ENCODE results near the gene ITGB8.

Gene ITGB8

GRCh38 chr7:20340839-20341238 lies 10.1 kb downstream of the ITGB8 start:
- no peak for DNase-seq (ENCODE audit: low spot score)

DNA sequence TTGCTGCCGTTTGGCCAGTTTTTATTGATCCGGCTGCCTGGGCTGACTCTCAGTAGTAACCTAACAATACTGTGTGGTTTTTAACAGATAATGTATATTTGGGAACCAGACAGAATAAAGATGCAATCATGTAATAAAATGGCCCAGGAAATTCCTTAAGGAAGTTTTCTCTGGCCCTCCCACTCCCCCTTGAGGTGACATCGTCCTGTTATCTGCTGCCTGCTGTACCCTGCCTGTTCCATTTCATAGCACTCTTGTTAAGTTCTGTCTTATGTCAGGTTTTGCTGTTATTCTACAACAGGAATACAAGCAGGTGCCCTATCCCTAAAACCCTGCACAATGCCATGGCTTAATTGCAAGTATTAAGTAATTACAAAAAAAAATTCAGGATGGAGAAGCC lies 12.5 kb downstream of the ITGB8 start:
- no peak for DNase-seq (ENCODE audit: low spot score)

DNA sequence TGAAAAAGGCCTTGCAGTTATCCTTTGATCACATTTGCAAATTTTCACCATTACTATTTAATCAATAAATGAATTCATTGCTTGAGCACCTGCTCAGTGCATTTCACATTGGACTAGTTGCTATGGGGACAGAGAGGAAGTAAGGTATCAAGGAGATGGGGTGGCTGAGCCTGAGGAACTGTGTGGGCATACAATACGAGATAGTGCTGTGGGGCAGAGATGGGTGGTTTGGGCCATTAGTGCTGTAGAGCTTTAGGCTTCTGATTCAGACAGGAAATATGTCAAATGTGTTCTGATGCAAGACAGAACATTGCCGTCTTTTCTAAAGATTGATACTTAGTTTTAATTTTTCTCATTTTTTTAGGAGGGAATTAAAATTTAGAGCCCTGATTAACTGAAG lies 13.2 kb downstream of the ITGB8 start:
- no peak for DNase-seq (ENCODE audit: low spot score)

DNA sequence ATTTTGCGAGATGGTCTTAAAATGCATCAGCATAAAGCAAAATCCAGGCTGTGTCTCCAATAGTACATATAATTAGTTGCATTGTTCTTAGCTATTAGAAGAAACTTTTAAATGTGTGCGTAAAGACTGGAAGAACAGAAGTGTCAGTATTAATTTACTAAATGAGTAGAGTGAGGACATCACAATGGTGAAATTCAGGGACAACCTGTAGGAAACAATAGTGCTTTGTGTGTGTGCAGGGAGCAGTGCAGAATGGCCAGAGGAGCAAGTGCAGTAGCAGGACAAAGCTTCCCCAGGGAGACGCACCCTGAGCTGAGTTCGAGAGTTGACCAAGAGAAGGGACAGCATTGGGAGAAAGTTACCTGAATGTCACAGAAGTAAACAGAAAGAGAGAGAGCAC lies 13.7 kb downstream of the ITGB8 start:
- no peak for DNase-seq (ENCODE audit: low spot score)

DNA sequence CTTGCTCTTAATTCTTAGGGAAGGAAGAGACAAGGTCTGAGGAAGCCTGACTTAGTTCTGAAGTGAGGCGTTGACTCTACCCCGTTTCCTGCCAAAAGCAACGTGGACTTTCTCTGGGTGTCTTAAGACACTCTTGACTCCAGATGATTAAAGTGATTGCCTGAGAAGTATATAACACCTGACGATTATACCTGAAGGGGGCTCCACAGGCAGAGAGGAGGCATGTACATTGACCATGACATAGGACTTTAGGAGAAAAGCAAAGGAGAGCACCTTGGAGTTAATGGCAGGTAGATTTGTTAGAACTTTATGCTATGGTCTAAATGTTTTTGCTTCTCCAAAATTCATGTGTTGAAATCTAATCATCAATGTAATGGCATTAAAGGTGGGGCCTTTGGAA lies 15.9 kb downstream of the ITGB8 start:
- DNase-seq (ENCODE audit: low spot score): no peak

DNA sequence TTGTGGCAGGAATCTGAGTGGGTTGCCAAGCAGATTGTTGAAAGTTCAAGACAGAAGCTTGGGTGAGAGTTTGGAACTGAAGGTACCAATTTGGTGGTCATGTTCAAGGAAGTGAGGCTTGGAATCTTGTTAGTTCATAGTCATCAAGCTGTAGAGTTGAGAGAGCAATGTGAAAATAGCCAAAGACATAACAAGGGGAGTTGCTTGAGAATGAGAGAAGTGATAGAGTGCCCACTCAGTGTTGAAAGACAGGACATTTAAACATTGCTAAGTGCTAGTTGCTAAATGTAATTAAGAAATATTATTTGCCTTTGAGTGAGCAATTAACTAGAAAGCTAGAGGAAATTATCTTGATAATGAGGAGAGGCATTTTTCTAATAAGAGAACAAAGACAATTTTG lies 17.0 kb downstream of the ITGB8 start:
- no peak for DNase-seq (ENCODE audit: low spot score)

GRCh38 chr7:20348125-20348807 lies 17.6 kb downstream of the ITGB8 start:
- no peak for DNase-seq (ENCODE audit: low spot score)

GRCh38 chr7:20350518-20350951 lies 19.8 kb downstream of the ITGB8 start:
- no peak for DNase-seq (ENCODE audit: low spot score)

GRCh38 chr7:20350996-20351692 lies 20.4 kb downstream of the ITGB8 start:
- DNase-seq (ENCODE audit: low spot score): no peak

- DNase-seq (ENCODE audit: low spot score): no peak
Measured at GRCh38 chr7:20351901-20352300, 21.2 kb downstream of the ITGB8 start.

DNA sequence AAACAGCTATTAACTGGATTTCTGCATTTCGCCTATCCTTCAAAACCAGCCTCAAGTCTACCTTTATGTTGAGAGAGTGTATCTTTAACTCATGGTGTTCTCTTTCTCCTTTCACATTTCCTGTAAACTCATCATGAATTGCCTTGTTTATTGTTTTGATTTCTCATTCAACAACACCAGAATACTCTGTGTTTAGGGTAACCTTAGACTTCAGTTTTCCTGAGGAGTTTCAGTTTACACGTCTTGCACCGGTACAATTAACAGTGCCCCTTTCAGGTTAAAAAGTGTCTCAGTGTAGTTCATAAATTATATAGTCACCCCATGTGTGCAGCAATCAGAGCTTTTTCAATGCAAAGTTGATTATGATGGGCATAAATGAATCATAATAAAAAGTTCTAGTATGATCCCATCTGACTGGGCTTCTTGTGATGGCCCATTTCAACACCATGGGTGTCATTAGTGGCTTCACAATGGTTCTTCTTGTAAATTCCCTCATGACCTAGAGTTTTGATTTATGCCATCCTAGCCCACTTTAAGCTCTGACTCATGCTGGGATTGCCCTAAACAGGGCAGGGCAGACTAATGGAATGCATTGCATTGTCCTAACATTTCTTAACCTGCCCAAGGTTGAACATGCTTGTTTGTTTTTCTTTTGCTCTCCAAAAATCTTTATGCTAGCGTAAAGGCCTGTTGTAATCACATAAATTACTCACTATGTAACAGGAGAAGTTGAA lies 22.0 kb downstream of the ITGB8 start:
- no peak for DNase-seq (ENCODE audit: low spot score)

- no peak for DNase-seq (ENCODE audit: low spot score)
Measured at GRCh38 chr7:20354610-20355528, 24.2 kb downstream of the ITGB8 start.

DNA sequence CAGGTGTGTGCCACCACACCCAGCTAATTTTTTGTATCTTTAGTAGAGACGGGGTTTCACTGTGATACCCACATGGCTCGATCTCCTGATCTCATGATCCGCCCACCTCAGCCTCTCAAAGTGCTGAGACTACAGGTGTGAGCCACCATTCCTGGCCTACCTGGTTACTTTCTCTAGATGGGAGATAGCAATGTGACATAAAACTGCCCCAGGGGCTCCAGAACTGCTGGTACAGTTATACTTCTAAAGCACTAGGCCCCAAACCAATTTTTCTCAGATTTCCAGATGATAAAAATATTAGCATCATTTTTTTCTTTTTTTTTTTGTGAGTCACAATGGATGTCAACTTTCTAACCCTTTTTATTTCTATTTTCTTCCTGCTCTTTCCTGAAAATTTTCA lies 27.4 kb downstream of the ITGB8 start:
- DNase-seq (ENCODE audit: low spot score): no peak

- no peak for DNase-seq (ENCODE audit: low spot score)
Measured at GRCh38 chr7:20358762-20359282, 28.1 kb downstream of the ITGB8 start.

GRCh38 chr7:20359341-20359963 lies 28.8 kb downstream of the ITGB8 start:
- no peak for DNase-seq (ENCODE audit: low spot score)

GRCh38 chr7:20362574-20363253 lies 32.0 kb downstream of the ITGB8 start:
- DNase-seq (ENCODE audit: low spot score): no peak

DNA sequence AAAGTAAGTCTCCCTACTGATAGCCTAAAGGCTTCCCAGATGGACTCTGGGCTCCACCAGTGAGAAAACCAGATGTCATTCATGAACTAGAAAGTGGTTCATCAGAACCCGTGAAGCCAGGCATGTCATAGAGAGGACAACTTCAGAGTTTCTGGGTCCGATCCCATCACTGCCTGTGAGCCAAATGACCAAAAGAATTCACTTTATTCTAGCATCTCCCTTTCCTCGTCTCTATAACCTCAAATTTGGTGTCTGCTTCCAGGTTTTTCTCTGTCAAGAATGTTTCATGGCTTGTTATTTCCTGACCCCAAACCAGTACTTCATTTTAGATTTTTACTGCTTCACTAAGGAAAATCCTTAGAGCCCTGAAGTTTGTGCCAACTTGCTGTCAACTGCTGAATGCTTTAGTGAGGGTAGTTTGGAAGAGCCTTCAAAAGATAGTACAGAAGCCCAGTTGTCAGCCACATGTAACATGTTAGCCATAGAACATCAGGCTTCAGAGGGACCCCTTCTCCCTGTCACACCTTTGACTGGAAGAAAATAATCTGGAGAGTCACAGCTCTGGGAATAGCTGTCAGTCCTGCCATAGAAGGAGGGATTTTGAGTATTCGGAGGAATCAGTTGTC lies 34.0 kb downstream of the ITGB8 start:
- DNase-seq (ENCODE audit: low spot score): no peak

DNA sequence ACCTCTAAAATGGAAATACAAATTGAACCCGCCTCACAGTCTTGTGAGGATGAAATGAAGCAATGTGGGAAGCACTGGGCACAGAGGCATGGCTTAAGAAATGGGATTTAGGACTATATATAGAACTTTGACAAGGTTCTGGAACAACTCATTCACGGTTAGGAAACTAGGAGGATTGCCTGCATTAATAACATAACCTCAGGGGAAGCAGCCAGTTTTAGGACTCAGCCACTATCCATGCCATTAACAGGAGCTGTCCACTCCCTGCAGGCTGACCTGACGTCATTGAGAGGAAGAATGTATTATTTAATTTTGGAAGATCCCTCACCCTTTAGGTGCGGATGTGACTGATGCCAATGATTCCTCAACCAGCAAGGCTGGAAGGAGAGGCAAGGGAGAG lies 34.8 kb downstream of the ITGB8 start:
- no peak for DNase-seq (ENCODE audit: low spot score)

DNA sequence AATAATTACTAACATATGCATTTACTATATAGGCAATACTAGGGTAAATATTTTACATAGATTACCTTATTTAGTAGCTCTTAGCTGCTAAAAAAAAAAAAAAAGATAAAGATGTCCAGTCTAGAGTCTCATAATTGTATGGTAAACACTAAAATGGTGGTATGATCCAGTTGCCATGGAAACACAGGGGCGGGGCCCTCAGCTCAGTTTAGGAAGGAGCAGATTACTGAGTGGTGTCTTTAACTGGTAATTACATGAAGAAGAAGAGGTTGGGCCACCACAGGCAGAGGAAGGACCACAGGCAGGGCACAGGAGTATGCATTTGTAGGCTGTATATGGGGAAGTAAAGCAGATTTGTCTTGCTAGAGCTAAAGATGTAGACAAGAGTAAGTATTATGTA lies 43.7 kb downstream of the ITGB8 start:
- no peak for DNase-seq (ENCODE audit: low spot score)

DNA sequence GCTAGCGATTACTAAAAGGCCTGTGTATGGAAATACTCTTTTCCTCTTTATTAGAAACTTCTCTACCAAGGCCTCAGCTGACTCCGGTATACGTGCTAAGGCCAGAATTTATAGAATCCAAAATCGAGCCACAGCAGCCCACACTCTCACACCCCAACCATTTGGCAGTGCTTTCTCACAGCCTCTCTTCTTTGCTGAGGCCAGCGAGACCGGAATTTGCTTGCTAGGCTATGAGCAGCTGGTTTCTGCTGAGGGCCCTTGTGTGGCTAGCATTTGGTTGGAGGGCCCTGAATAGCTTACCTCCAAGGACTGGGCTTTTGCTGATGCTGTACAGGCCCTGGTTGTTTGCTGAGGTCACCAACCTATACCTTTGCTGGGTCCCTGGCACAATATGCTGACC lies 46.1 kb downstream of the ITGB8 start:
- no peak for DNase-seq (ENCODE audit: low spot score)
